B cell (primary cell): ENCODE results near the gene AKR1B15. TPM values are rescaled to one million over a fixed set of nuclear protein-coding genes. Genes with fewer than 3 reads are reported as not detected.
A peak's percentile ranks its signal among the peaks of the same experiment; 100 is the strongest.

Experiments used
- ATAC-seq: fragments of 200-7000 bp; cut with Tn5 transposase; one replicate; pipeline ENCODE4 v1.10.0; 2021; ENCODE audit warnings: low read depth, mild to moderate bottlenecking, moderate number of reproducible peaks, moderate library complexity
- CTCF ChIA-PET: fragments of 350-600 bp; sonication (Branson Sonifier 250); formaldehyde crosslinking; loops from one replicate; lab custom pipeline; 2021; ENCODE audit warnings: antibody characterized with exemption, inconsistent platforms; lab: Charles Lee
- POLR2A ChIA-PET: fragments of 350-600 bp; sonication (Branson Sonifier 250); formaldehyde crosslinking; loops from one replicate; lab custom pipeline; 2021; ENCODE audit warnings: antibody characterized with exemption; lab: Charles Lee
- DNase-seq: peaks from one replicate; pipeline ENCODE4 v3.0.0; 2013
- H2AFZ ChIP-seq: 2 replicates; pipeline ENCODE4 v1.6.1; 2012; ENCODE audit warnings: mild to moderate bottlenecking, low read depth, low read length; ENCODE audit not compliant: insufficient read depth, poor library complexity, severe bottlenecking
- H3K27ac ChIP-seq, 2 donors: 1 replicate in 1 of 2; 2 replicates in 1 of 2; pipeline ENCODE4 v1.5.1; 2012 to 2013; ENCODE audit warnings: low read length in 2 of 2, mild to moderate bottlenecking in 2 of 2, moderate library complexity in 1 of 2
- H3K27me3 ChIP-seq, 4 experiments: fragments of 200-600 bp in 1 of 4; sonication (generic) in 1 of 4; replicated peaks in 1 of 4; 1 replicate in 2 of 4; 2 replicates in 2 of 4; pipeline versions ENCODE4 v1.6.1 to v1.7.0; 2013 to 2016; ENCODE audit warnings: low read length in 3 of 4, mild to moderate bottlenecking in 2 of 4, mixed read lengths in 1 of 4, moderate library complexity in 1 of 4; ENCODE audit not compliant: insufficient read depth in 4 of 4, control insufficient read depth in 3 of 4; ENCODE audit errors: control extremely low read depth in 1 of 4
- H3K36me3 ChIP-seq, 2 experiments: replicated peaks in 1 of 2; 1 replicate in 1 of 2; 2 replicates in 1 of 2; pipeline versions ENCODE4 v1.6.1 to v1.7.1; 2013; ENCODE audit warnings: low read length in 1 of 2; ENCODE audit not compliant: insufficient read depth in 2 of 2, control insufficient read depth in 1 of 2; ENCODE audit errors: control extremely low read depth in 1 of 2, extremely low read depth in 1 of 2
- H3K4me1 ChIP-seq, 2 donors: fragments of 200-600 bp in 1 of 2; sonication (generic) in 1 of 2; 1 replicate in 1 of 2; 2 replicates in 1 of 2; pipeline versions ENCODE4 v1.5.1 to v1.6.1; 2013 to 2017; ENCODE audit warnings: low read length in 2 of 2; ENCODE audit not compliant: control insufficient read depth in 2 of 2, insufficient read depth in 2 of 2
- H3K4me2 ChIP-seq: replicated peaks from 2 replicates; pipeline ENCODE3; 2012; ENCODE audit warnings: mild to moderate bottlenecking, low read depth, low read length; ENCODE audit not compliant: poor library complexity, severe bottlenecking
- H3K4me3 ChIP-seq, 5 experiments: fragments of 200-600 bp in 1 of 5; sonication (generic) in 1 of 5; 1 replicate in 3 of 5; 2 replicates in 2 of 5; pipeline versions ENCODE4 v1.5.1 to v1.7.0; 2011 to 2016; ENCODE audit warnings: low read length in 4 of 5, mild to moderate bottlenecking in 4 of 5, low read depth in 2 of 5, control low read depth in 1 of 5, moderate library complexity in 1 of 5; ENCODE audit not compliant: insufficient read depth in 1 of 5; ENCODE audit errors: control extremely low read depth in 1 of 5, extremely low read depth in 1 of 5
- H3K79me2 ChIP-seq: fragments of 200-600 bp; sonication (generic); one replicate; pipeline ENCODE4 v1.6.0; 2016; ENCODE audit warnings: low read length; ENCODE audit not compliant: control insufficient read depth, insufficient read depth
- H3K9ac ChIP-seq: fragments of 200-600 bp; sonication (generic); 2 replicates; pipeline ENCODE4 v1.6.1; 2017; ENCODE audit warnings: mild to moderate bottlenecking, low read length, moderate library complexity
- H3K9me3 ChIP-seq, 3 donors: one replicate each; pipeline versions ENCODE4 v1.6.1 to v1.7.1; 2013; ENCODE audit warnings: low read length in 2 of 3; ENCODE audit not compliant: control insufficient read depth in 2 of 3, insufficient read depth in 1 of 3; ENCODE audit errors: control extremely low read depth in 1 of 3
- H4K20me1 ChIP-seq: 2 replicates; pipeline ENCODE4 v1.6.0; 2012; ENCODE audit warnings: mild to moderate bottlenecking, low read length; ENCODE audit not compliant: insufficient read depth, control insufficient read depth, poor library complexity, severe bottlenecking
- H3K27ac Mint-ChIP-seq: one replicate; pipeline ENCODE4 v1.8.0; 2021; ENCODE audit warnings: mixed read lengths
- H3K27me3 Mint-ChIP-seq: one replicate; pipeline ENCODE4 v1.8.0; 2021; ENCODE audit warnings: mixed read lengths
- H3K4me1 Mint-ChIP-seq: one replicate; pipeline ENCODE4 v1.8.0; 2021; ENCODE audit warnings: mixed read lengths
- H3K4me3 Mint-ChIP-seq: one replicate; pipeline ENCODE4 v1.8.0; 2021; ENCODE audit warnings: mixed read lengths
- H3K9me3 Mint-ChIP-seq: one replicate; pipeline ENCODE4 v1.8.0; 2022; ENCODE audit warnings: mixed read lengths; ENCODE audit not compliant: insufficient read depth
- CTCF ChIP-seq: fragments of 200-600 bp; IDR thresholded peaks from one replicate; pipeline ENCODE4 v1.8.0; 2022; ENCODE audit warnings: antibody characterized with exemption, mild to moderate bottlenecking
- EZH2 ChIP-seq: IDR thresholded peaks from 2 replicates; pipeline ENCODE4 v1.6.1; 2012; ENCODE audit warnings: borderline replicate concordance, low read depth, mild to moderate bottlenecking, moderate library complexity, low read length; ENCODE audit not compliant: insufficient read depth, poor library complexity, severe bottlenecking
- WGBS: methylation state at CpG from one replicate; pipeline ENCODE4 v1.1.5; 2013; ENCODE audit warnings: missing lambda C conversion rate; ENCODE audit not compliant: insufficient coverage; 5-methylcytosine and 5-hydroxymethylcytosine counted together
- intact Hi-C: fragments of 100-400 bp; cut with micrococcal nuclease; formaldehyde crosslinking; loops from one replicate; pipeline ENCODE4 v1.10.0; 2022
- polyA plus RNA-seq: library from polyadenylated mRNA; depleted of rRNA; stranded (reverse); fragments of >200 nt; gene quantifications from 2 replicates; pipeline ENCODE4 v1.2.3, GENCODE V29; 2012
- total RNA-seq, 2 donors: library from RNA; stranded (reverse); fragments of 120-200 nt in 1 of 2; gene quantifications; 1 replicate in 1 of 2; 2 replicates in 1 of 2; pipeline versions ENCODE4 v1.2.3 to v1.2.4, GENCODE V29; 2013 to 2022

The AKR1B15 gene
- total and polyA plus RNA-seq, 2 donors (not counting 1 experiment from before 2014, with no cell fraction given), result not detected

GRCh38 chr7:134514106-134514505, 34.8 kb upstream of the AKR1B15 start:
- Mint-ChIP-seq H3K4me3 (no peak overlapping the region), H3K27ac (no peak overlapping the region), H3K27me3 (peaks cover 26% of the 10 kb centered on the region), H3K4me1 (peaks cover 2% of the 10 kb centered on the region), H3K9me3 (no peaks in the 10 kb centered on the region)
- no CpG with 5 or more reads among the region's 1 CpG for WGBS
- intact Hi-C loops, result loop anchor here (1.0 kb wide), 1 partner anchor 91 kb away; no protein-coding TSS in a partner anchor
- H3K36me3 ChIP-seq, result no peaks in the 10 kb centered on the region
- H4K20me1 ChIP-seq, result no peaks in the 10 kb centered on the region
- peaks cover 0 to 9% (median 4%) of the 10 kb centered on the region in 4 experiments for H3K27me3 ChIP-seq
- no peak overlapping the region for H3K27ac ChIP-seq
- DNase-seq (no peak), ATAC-seq (no peak)
- H3K9me3 ChIP-seq, result no peaks in the 10 kb centered on the region
- H3K4me2 ChIP-seq, result no peak overlapping the region
- H2AFZ ChIP-seq, result no peak overlapping the region
- H3K9ac ChIP-seq, result no peak overlapping the region
- no peaks in the 10 kb centered on the region for H3K79me2 ChIP-seq
- TF ChIP-seq CTCF, result no peak
- TF ChIP-seq EZH2, result no peak
- ChIA-PET CTCF (interaction anchor here (0.7 to 6.9 kb wide), 15 partner anchors 10 to 440 kb away, joined by 3 to 80 read pairs (median 4); no protein-coding TSS in a partner anchor), POLR2A (no interaction called here)
- H3K4me1 ChIP-seq, result peaks cover 0 to 3% of the 10 kb centered on the region in 2 donors
- no peak overlapping the region for H3K4me3 ChIP-seq

GRCh38 chr7:134514663-134515062, 34.2 kb upstream of the AKR1B15 start:
- no peaks in the 10 kb centered on the region for H3K36me3 ChIP-seq
- no peak overlapping the region for H3K4me3 Mint-ChIP-seq
- H3K9me3 ChIP-seq, result no peaks in the 10 kb centered on the region
- POLR2A ChIA-PET, result no interaction called here
- ATAC-seq (peak; percentile 69), DNase-seq (peak; percentile 74)
- no peak overlapping the region for H3K9ac ChIP-seq
- WGBS, result 0% methylated on average over 2 of the region's 4 CpGs
- H4K20me1 ChIP-seq, result no peaks in the 10 kb centered on the region
- intact Hi-C loops, result loop anchor here (1.0 kb wide), 1 partner anchor 91 kb away; no protein-coding TSS in a partner anchor
- peaks cover 2% of the 10 kb centered on the region for H3K4me1 Mint-ChIP-seq
- H3K4me2 ChIP-seq, result no peak overlapping the region
- no peaks in the 10 kb centered on the region for H3K79me2 ChIP-seq
- H3K27ac ChIP-seq, result no peak overlapping the region
- TF ChIP-seq EZH2, result no peak
- peak; percentile 94 for TF ChIP-seq CTCF
- H3K27me3 ChIP-seq, result peaks cover 0 to 9% (median 4%) of the 10 kb centered on the region in 4 experiments
- H3K27me3 Mint-ChIP-seq, result peaks cover 26% of the 10 kb centered on the region
- no peak overlapping the region for H3K27ac Mint-ChIP-seq
- no peaks in the 10 kb centered on the region for H3K9me3 Mint-ChIP-seq
- no peak overlapping the region for H3K4me3 ChIP-seq
- CTCF ChIA-PET, result interaction anchor here (0.7 to 6.9 kb wide), 14 partner anchors 9 to 439 kb away, joined by 3 to 80 read pairs (median 4); no protein-coding TSS in a partner anchor
- peaks cover 0 to 3% of the 10 kb centered on the region in 2 donors for H3K4me1 ChIP-seq
- H2AFZ ChIP-seq, result peak overlapping the region; percentile 8
